NCI-H345 (cell line): Measurements from ENCODE around the gene KCNQ1OT1.

Experiments
- DNase-seq: peaks from one replicate; lab custom pipeline; 2025; lab: John Stamatoyannopoulos, UW

The KCNQ1OT1 gene

GRCh38 chr11:2699531-2700414 lies at the start of gene KCNQ1OT1:
Gene KCNQ1OT1, minus strand, starts transcription at chr11:2699994.
- DNase-seq, result peak; percentile 87

GRCh38 chr11:2748814-2749554 lies 49.2 kb upstream of the KCNQ1OT1 start:
- no peak for DNase-seq

- no peak for DNase-seq
Measured at GRCh38 chr11:2748061-2748813, 48.4 kb upstream of the KCNQ1OT1 start.

GRCh38 chr11:2747248-2748027 lies 47.6 kb upstream of the KCNQ1OT1 start:
- no peak for DNase-seq

- DNase-seq, result no peak
Measured at GRCh38 chr11:2746401-2747247, 46.8 kb upstream of the KCNQ1OT1 start.

GRCh38 chr11:2745511-2745910 lies 45.7 kb upstream of the KCNQ1OT1 start:
- DNase-seq, result no peak

GRCh38 chr11:2744166-2744565 lies 44.4 kb upstream of the KCNQ1OT1 start:
- DNase-seq, result no peak

- no peak for DNase-seq
Measured at GRCh38 chr11:2743427-2744110, 43.8 kb upstream of the KCNQ1OT1 start.

- no peak for DNase-seq
Measured at GRCh38 chr11:2742611-2743426, 43.0 kb upstream of the KCNQ1OT1 start.

- DNase-seq, result no peak
Measured at GRCh38 chr11:2742201-2742600, 42.4 kb upstream of the KCNQ1OT1 start.

GRCh38 chr11:2741377-2742131 lies 41.8 kb upstream of the KCNQ1OT1 start:
- no peak for DNase-seq

GRCh38 chr11:2741006-2741376 lies 41.2 kb upstream of the KCNQ1OT1 start:
- no peak for DNase-seq

- no peak for DNase-seq
Measured at GRCh38 chr11:2740275-2740940, 40.6 kb upstream of the KCNQ1OT1 start.

GRCh38 chr11:2739531-2740274 lies 39.9 kb upstream of the KCNQ1OT1 start:
- DNase-seq, result no peak

- no peak for DNase-seq
Measured at GRCh38 chr11:2738551-2739431, 39.0 kb upstream of the KCNQ1OT1 start.

GRCh38 chr11:2737866-2738265 lies 38.1 kb upstream of the KCNQ1OT1 start:
- no peak for DNase-seq
